BJ (cell line): ENCODE results near the gene PRKCE. TPM values are rescaled to one million over a fixed set of nuclear protein-coding genes. Genes with fewer than 3 reads are reported as not detected.

Experiments
- CTCF ChIA-PET: fragments of 350-600 bp; formaldehyde crosslinking; extraction: SDS; loops from one replicate; lab custom pipeline; 2021; ENCODE audit warnings: antibody characterized with exemption, inconsistent platforms; lab: Yijun Ruan, JAX
- POLR2A ChIA-PET: fragments of 300-600 bp; sonication (Branson Sonifier 250); formaldehyde crosslinking; extraction: SDS; loops from one replicate; lab custom pipeline; 2021; ENCODE audit warnings: antibody characterized with exemption; lab: Charles Lee
- DNase-seq: peaks from one replicate; pipeline ENCODE4 v3.0.0-alpha.2; 2011; ENCODE audit warnings: low read depth
- H3K27me3 ChIP-seq: 2 replicates; pipeline ENCODE4 v1.6.0; 2011; ENCODE audit warnings: low read length; ENCODE audit not compliant: control insufficient read depth, insufficient read depth
- H3K36me3 ChIP-seq: 2 replicates; pipeline ENCODE4 v1.5.1; 2011; ENCODE audit warnings: low read length; ENCODE audit not compliant: control insufficient read depth, insufficient read depth
- H3K4me3 ChIP-seq: 2 replicates; pipeline ENCODE4 v1.5.1; 2011; ENCODE audit warnings: low read depth, mild to moderate bottlenecking, control low read depth, low read length
- polyA plus RNA-seq: library from polyadenylated mRNA; depleted of rRNA; stranded (reverse); fragments of >200 nt; gene quantifications from 2 replicates; pipeline ENCODE4 v1.2.3, GENCODE V29; 2011
- TF ChIP-seq, protein P1 (sequence below): IDR thresholded peaks from 2 replicates; pipeline ENCODE4 v1.5.1; 2011; ENCODE audit warnings: low read depth, mild to moderate bottlenecking, control low read depth, inconsistent platforms, low read length, moderate library complexity; ENCODE audit not compliant: insufficient read depth

Gene PRKCE
- polyA plus RNA-seq, 1 experiment: 19.7 TPM

DNA sequence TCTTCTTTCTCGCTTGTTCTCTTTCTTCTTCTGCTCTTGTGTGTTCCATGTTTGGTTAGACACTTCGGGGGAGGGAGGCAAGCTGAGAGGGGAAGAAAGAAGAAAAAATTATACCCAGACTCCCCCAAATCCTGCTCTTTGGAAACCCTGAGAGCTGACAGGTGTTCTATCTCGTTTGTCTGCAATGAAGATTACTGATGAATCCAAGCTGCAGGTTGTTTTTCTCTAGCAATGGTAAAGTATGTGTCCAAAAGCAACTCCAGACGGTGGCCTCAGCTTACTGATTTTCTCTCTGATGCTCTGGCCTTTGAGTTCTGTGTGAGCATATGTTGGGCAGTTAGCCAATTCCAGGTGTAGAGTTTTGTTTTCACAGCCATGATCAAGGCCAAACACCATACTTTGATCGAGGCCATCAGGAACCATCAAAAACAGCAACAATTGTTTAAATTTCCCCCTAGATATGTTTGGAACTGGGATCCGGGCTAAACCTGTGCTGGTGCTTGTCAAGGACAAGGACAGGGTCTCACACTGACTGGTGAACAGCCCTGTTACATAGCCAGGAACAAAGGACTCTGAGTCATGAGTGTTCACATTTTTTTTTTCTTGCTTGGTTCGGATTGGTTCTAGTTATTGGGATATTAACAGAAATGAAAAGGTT, 142.0 kb downstream of the PRKCE start:
- H3K4me3 ChIP-seq: no peak overlapping the region
- ChIA-PET CTCF (interaction anchor here (0.8 to 2.3 kb wide), 2 partner anchors 10 to 15 kb away, joined by 3 to 12 read pairs; no protein-coding TSS in a partner anchor), POLR2A (no interaction called here)
- no peak for DNase-seq
- H3K36me3 ChIP-seq: no peaks in the 10 kb centered on the region
- H3K27me3 ChIP-seq: no peaks in the 10 kb centered on the region
- TF ChIP-seq, protein P1, sequence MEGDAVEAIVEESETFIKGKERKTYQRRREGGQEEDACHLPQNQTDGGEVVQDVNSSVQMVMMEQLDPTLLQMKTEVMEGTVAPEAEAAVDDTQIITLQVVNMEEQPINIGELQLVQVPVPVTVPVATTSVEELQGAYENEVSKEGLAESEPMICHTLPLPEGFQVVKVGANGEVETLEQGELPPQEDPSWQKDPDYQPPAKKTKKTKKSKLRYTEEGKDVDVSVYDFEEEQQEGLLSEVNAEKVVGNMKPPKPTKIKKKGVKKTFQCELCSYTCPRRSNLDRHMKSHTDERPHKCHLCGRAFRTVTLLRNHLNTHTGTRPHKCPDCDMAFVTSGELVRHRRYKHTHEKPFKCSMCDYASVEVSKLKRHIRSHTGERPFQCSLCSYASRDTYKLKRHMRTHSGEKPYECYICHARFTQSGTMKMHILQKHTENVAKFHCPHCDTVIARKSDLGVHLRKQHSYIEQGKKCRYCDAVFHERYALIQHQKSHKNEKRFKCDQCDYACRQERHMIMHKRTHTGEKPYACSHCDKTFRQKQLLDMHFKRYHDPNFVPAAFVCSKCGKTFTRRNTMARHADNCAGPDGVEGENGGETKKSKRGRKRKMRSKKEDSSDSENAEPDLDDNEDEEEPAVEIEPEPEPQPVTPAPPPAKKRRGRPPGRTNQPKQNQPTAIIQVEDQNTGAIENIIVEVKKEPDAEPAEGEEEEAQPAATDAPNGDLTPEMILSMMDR: no peak

DNA sequence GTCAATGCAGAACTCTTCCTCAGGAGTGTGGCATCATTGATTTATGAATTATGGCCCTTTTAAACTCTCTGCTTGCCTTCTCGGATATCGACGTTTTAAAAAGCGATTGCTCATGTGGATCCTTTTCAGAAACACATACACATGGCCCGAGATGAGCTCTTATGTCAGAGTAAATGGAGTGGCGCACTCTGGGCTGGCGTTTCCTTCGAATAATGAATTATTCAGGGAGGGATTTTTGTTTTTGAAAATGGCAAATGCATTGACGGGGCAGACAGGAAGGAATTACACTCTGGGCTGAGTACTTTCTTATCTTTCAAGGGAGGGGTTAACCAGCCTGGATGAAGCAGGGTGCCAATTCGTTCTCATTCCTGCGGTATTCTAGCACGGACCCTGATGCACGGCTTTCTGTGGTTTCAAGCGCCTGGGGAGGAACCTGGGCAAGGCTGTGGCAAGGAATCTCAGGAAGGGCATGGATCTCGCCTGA, 142.7 kb downstream of the PRKCE start:
- ChIA-PET CTCF (interaction anchor here (0.8 to 2.3 kb wide), 2 partner anchors 11 to 16 kb away, joined by 3 to 12 read pairs; no protein-coding TSS in a partner anchor), POLR2A (no interaction called here)
- TF ChIP-seq, protein P1: no peak
- Histone ChIP-seq H3K36me3 (no peaks in the 10 kb centered on the region), H3K27me3 (no peaks in the 10 kb centered on the region), H3K4me3 (no peak overlapping the region)
- DNase-seq: no peak

DNA sequence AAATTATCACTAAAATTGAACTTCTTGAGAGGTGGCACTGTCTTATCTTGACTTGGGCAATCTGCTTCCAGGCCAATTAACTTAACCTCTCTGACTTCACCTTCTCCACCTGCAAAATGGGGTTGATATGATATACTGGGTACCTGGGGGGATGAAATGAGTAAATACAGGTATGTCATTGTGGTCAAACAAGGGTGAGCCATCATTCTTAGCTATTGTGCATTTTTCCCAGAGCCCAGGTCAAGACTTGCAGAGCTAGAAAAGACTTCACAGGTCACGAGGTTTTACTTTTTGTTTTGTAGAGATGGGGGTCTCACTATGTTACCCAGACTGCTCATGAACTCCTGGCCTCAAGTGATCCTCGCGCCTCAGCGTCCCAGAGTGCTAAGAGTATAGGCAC, 145.0 kb downstream of the PRKCE start:
- POLR2A ChIA-PET: no interaction called here
- TF ChIP-seq, protein P1: no peak
- Histone ChIP-seq H3K4me3 (no peak overlapping the region), H3K27me3 (no peaks in the 10 kb centered on the region; the same call in 1 of the 2 replicates), H3K36me3 (no peaks in the 10 kb centered on the region)
- DNase-seq: no peak
- CTCF ChIA-PET: interaction anchor here (0.6 to 2.1 kb wide), 3 partner anchors 17 to 154 kb away, joined by 3 to 8 read pairs (median 3); no protein-coding TSS in a partner anchor

DNA sequence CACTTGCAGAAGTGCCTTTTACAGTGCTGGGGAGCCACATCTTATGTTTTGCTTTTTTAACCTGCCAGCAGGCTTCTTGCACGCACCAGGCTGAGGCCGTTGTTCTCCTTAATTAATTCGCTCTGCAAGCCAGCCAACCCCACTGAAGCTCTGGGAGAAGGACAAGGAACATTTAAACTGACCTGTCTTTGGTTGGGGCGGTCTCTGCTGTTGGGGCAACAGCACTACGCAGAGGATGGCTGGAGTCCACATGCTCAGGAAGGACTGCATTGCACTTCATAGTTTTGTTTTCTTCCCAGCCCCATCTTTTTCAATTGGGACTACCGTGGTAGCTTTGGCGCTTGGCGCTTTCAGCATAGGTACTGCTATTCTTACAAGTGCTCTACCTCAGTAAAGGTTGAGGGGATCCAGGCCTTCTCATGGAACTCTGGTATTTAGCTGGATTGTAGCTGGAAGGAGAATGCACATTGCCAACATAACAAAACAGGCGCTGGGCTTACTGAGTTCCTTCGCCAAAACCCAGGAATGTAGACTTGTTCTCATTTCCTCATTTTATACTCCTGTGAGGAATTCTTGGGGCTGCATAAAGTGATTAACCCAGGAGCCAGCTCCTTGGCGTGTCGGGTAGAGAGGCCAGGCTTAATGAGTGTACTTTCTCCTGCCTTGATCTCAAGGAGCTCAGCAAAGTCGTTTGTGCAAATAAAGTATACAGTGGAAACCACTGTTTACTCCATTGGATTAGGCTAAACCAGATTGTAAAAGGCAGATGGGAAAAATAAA, 146.2 kb downstream of the PRKCE start:
- no peaks in the 10 kb centered on the region; the same call in 1 of the 2 replicates for H3K27me3 ChIP-seq
- no peak for DNase-seq
- ChIA-PET POLR2A (no interaction called here), CTCF (interaction anchor here (1.1 to 2.1 kb wide), 2 partner anchors 18 to 53 kb away, joined by 3 to 8 read pairs; no protein-coding TSS in a partner anchor)
- H3K4me3 ChIP-seq: no peak overlapping the region
- TF ChIP-seq, protein P1: no peak
- H3K36me3 ChIP-seq: no peaks in the 10 kb centered on the region

DNA sequence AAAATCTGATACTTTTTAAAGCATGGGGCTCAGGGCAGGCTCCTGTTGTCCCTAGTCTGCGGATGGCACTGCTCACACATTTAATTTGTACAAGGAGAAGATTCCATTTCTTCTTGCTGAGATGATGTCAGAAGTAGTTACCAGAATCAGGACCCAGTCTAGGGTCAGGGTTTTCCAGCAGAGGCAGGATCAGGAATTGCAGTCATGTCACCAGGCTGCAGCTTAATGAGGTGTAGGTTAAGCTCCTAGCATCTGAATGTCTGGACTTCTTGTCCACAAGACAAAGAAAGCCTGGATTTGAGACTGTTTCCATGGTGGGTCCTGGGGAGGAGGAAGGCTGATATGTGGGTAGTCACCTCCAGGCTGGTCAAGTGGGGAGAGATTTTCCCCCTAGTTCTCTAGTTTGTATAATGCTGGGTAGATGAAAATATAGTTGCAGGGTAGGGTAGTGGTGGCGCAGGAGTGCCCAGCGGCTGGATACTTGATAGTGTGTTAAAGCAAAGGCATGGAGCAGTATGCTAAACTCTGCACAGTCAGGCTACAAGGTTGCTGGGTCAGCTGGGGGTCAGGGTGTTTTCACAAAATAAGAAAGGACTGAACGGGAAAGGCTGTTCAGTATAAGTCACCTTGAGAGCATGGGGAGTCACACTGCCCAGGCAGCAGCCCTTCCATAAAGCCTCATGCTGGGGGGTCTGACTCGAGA, 148.4 kb downstream of the PRKCE start:
- Histone ChIP-seq H3K4me3 (no peak overlapping the region), H3K36me3 (no peaks in the 10 kb centered on the region), H3K27me3 (no peaks in the 10 kb centered on the region; the same call in 1 of the 2 replicates)
- CTCF ChIA-PET: no interaction called here
- POLR2A ChIA-PET: no interaction called here
- TF ChIP-seq, protein P1: no peak
- no peak for DNase-seq
